NCI-H2196 treated with DMSO at 0.1 percent for 48 hours (cell line): ENCODE data around the gene CGNL1.

Experiments used
- DNase-seq: peaks from one replicate; lab custom pipeline; 2025; ENCODE audit not compliant: unreplicated experiment; lab: John Stamatoyannopoulos, UW

Gene CGNL1

GRCh38 chr15:57353317-57353804 is 22.9 kb upstream of the CGNL1 start:
- DNase-seq, result no peak

GRCh38 chr15:57354436-57355123 is 21.7 kb upstream of the CGNL1 start:
- no peak for DNase-seq

GRCh38 chr15:57355259-57355658 is 21.0 kb upstream of the CGNL1 start:
- DNase-seq, result no peak

- DNase-seq, result no peak
Observed at GRCh38 chr15:57356178-57356577, 20.1 kb upstream of the CGNL1 start.

GRCh38 chr15:57356636-57357035 is 19.7 kb upstream of the CGNL1 start:
- DNase-seq, result no peak

- no peak for DNase-seq
Observed at GRCh38 chr15:57357799-57358198, 18.5 kb upstream of the CGNL1 start.

GRCh38 chr15:57358571-57358970 is 17.7 kb upstream of the CGNL1 start:
- DNase-seq, result no peak

- DNase-seq, result no peak
Observed at GRCh38 chr15:57363661-57364060, 12.6 kb upstream of the CGNL1 start.

GRCh38 chr15:57364282-57365007 is 11.9 kb upstream of the CGNL1 start:
- no peak for DNase-seq

- no peak for DNase-seq
Observed at GRCh38 chr15:57367556-57367955, 8.7 kb upstream of the CGNL1 start.

- no peak for DNase-seq
Observed at GRCh38 chr15:57370929-57371328, 5.4 kb upstream of the CGNL1 start.

GRCh38 chr15:57373251-57373881 is 2.9 kb upstream of the CGNL1 start:
- no peak for DNase-seq

GRCh38 chr15:57373882-57374276 is 2.4 kb upstream of the CGNL1 start:
- no peak for DNase-seq

- DNase-seq, result no peak
Observed at GRCh38 chr15:57376696-57377477, 582 bp downstream of the CGNL1 start.

- no peak for DNase-seq
Observed at GRCh38 chr15:57377478-57377847, 1.2 kb downstream of the CGNL1 start.

GRCh38 chr15:57379487-57379886 is 3.2 kb downstream of the CGNL1 start:
- no peak for DNase-seq

GRCh38 chr15:57380854-57381253 is 4.5 kb downstream of the CGNL1 start:
- DNase-seq, result no peak

GRCh38 chr15:57382215-57382614 is 5.9 kb downstream of the CGNL1 start:
- DNase-seq, result no peak

- DNase-seq, result no peak
Observed at GRCh38 chr15:57382969-57383368, 6.7 kb downstream of the CGNL1 start.

GRCh38 chr15:57384024-57384423 is 7.7 kb downstream of the CGNL1 start:
- no peak for DNase-seq

- no peak for DNase-seq
Observed at GRCh38 chr15:57384816-57385215, 8.5 kb downstream of the CGNL1 start.
